Measurements from ENCODE around the gene METTL4.

- TF ChIP-seq ELF4 (IDR thresholded peaks at IDR 0.05) (no peak), FOXA1 (IDR thresholded peaks at IDR 0.05) (no peak)
Observed at GRCh38 chr18:2564373-2564772, 6.9 kb downstream of the METTL4 start.
